Heart right ventricle (tissue), 16 donors: ENCODE results near the gene MAGT1. TPM values are rescaled to one million over a fixed set of nuclear protein-coding genes. Genes with fewer than 3 reads are reported as not detected.

ENCODE experiments used
- ATAC-seq, 8 donors: fragments of 200-7000 bp; cut with Tn5 transposase; one replicate each; pipeline ENCODE4 v1.9.1; 2020; ENCODE audit warnings: mild to moderate bottlenecking in 8 of 8, moderate library complexity in 8 of 8, moderate number of reproducible peaks in 1 of 8
- DNase-seq, 2 donors: peaks; one replicate each; pipeline ENCODE4 v3.0.0-alpha.2; 2020
- H3K27ac ChIP-seq, 10 donors: fragments of 200-600 bp; sonication (generic) in 2 of 10; one replicate each; pipeline versions ENCODE4 v1.5.0 to v1.8.0; 2020 to 2022; ENCODE audit warnings: mild to moderate bottlenecking in 3 of 10
- H3K27me3 ChIP-seq, 7 donors: fragments of 200-600 bp; one replicate each; pipeline ENCODE4 v1.8.0; 2021 to 2022; ENCODE audit warnings: mild to moderate bottlenecking in 2 of 7
- H3K36me3 ChIP-seq, 9 donors: fragments of 200-600 bp; sonication (generic) in 1 of 9; one replicate each; pipeline versions ENCODE4 v1.5.0 to v1.8.0; 2020 to 2022; ENCODE audit warnings: mild to moderate bottlenecking in 2 of 9
- H3K4me1 ChIP-seq, 9 donors: fragments of 200-600 bp; sonication (generic) in 1 of 9; one replicate each; pipeline versions ENCODE4 v1.5.0 to v1.8.0; 2020 to 2022; ENCODE audit warnings: mild to moderate bottlenecking in 4 of 9
- H3K4me3 ChIP-seq, 10 donors: fragments of 200-600 bp; sonication (generic) in 2 of 10; one replicate each; pipeline versions ENCODE4 v1.5.0 to v1.8.0; 2020 to 2022; ENCODE audit warnings: mild to moderate bottlenecking in 7 of 10, moderate library complexity in 2 of 10
- H3K9me3 ChIP-seq, 11 donors: fragments of 200-600 bp in 10 of 11; sonication (generic) in 2 of 11; one replicate each; pipeline versions ENCODE4 v1.5.0 to v1.8.0; 2013 to 2022; ENCODE audit warnings: mild to moderate bottlenecking in 2 of 11, control low read depth in 1 of 11, moderate library complexity in 1 of 11
- CTCF ChIP-seq, 9 donors: fragments of 200-600 bp; sonication (generic) in 2 of 9; IDR thresholded peaks; one replicate each; pipeline versions ENCODE4 v1.5.0 to v1.8.0; 2021 to 2022; ENCODE audit warnings: antibody characterized with exemption in 9 of 9, mild to moderate bottlenecking in 5 of 9, moderate library complexity in 1 of 9
- WGBS, 2 donors: extraction: QIAGEN DNeasy Blood & Tissue Kit; methylation state at CpG; one replicate each; pipeline ENCODE4 v1.1.7; 2013; ENCODE audit warnings: inconsistent platforms in 1 of 2; 5-methylcytosine and 5-hydroxymethylcytosine counted together
- intact Hi-C, 10 donors: fragments of 100-400 bp; cut with DNase I; formaldehyde crosslinking; loops; one replicate each; pipeline versions ENCODE4 v1.11.1 to v1.14.2; 2022
- polyA plus RNA-seq, 2 donors: library from polyadenylated mRNA; stranded (reverse); fragments of 200-250 nt; gene quantifications; one replicate each; pipeline ENCODE4 v1.2.3, GENCODE V29; 2013
- total RNA-seq, 10 donors: library from RNA; stranded (reverse); fragmentation: NEBNext Ultra II Directional in 3 of 10; extraction: Animal tissue kit (Norgen Biotek cat#: 25700) in 3 of 10; gene quantifications; one replicate each; pipeline versions ENCODE4 v1.2.1 to v1.2.4, GENCODE V29; 2021 to 2023
- donor health status: Arrhythmogenic right ventricular cardiomyopathy.
- donor health status: ischemic (EF 13 %, LVEDD 7.1; RV severe dilation, severe dysfunction).
- donor health status: healthy with polysubstance abuse.
- donor health status: DM: no; HTN: yes; CAD: no.
- donor health status: DM: no; HTN: no; CAD: no.
- donor health status: ischemic (EF 25% LVEDD 6.9; RV normal size, moderate dysfunction).
- donor health status: ischemic (EF 25% LVEDD 5.7; RV mildly dilated, moderate dysfunction).
- donor health status: healthy.
- donor health status: DM: yes; HTN: yes; CAD: no.
- donor health status: Ischemic cardiomyopathy.
- donor health status: ischemic (EF 35%, LVEDD 5.7; RV mildly dilated, moderate dysfunction).
- donor health status: nonischemic (EF 11% LVEDD 7.7; RV severe dilation, severe dysfunction).
- donor health status: DM: yes; HTN: yes; CAD: no.
- donor health status: PGD.
- donor health status: ischemic (EF 29% LVEDD 5.4; RV normal size, mild dysfunction).
- donor health status: nonischemic (EF 23%, LVEDD 6.1; RV moderate dilation, normal function).

MAGT1 gene
- total and polyA plus RNA-seq, 12 donors, result 15.7 to 72.7 (median 51.0) TPM

GRCh38 chrX:77802201-77802600, 93.0 kb downstream of the MAGT1 start:
- H3K27me3 ChIP-seq, result no peaks in the 10 kb centered on the region
- intact Hi-C loops, result no loop called here
- H3K4me1 ChIP-seq, result no peaks in the 10 kb centered on the region
- no peak for TF ChIP-seq CTCF (IDR thresholded peaks at IDR 0.05)
- H3K4me3 ChIP-seq, result no peak overlapping the region
- no peak overlapping the region for H3K27ac ChIP-seq
- DNase-seq (no peak), ATAC-seq (no peak)
- H3K36me3 ChIP-seq, result no peaks in the 10 kb centered on the region
- WGBS, 2 donors, result 83 to 95% methylated on average over 1 of the region's 1 CpG
- H3K9me3 ChIP-seq, result peaks cover 0 to 17% (median 0%) of the 10 kb centered on the region in 11 donors

- Histone ChIP-seq H3K27ac (no peak overlapping the region), H3K36me3 (no peaks in the 10 kb centered on the region), H3K9me3 (peaks cover 0 to 2% (median 0%) of the 10 kb centered on the region in 11 donors), H3K4me3 (no peak overlapping the region), H3K27me3 (no peaks in the 10 kb centered on the region), H3K4me1 (no peaks in the 10 kb centered on the region)
- DNase-seq, result no peak
- ATAC-seq, result no peak
- WGBS, 2 donors, result 92 to 96% methylated on average over 1 of the region's 1 CpG
- TF ChIP-seq CTCF (IDR thresholded peaks at IDR 0.05), result no peak
- intact Hi-C loops, result no loop called here
These were observed 100.1 kb downstream of the MAGT1 start for GRCh38 chrX:77795124-77795523.

- ATAC-seq (no peak), DNase-seq (no peak)
- Histone ChIP-seq H3K9me3 (no peaks in the 10 kb centered on the region), H3K36me3 (no peaks in the 10 kb centered on the region), H3K4me1 (no peaks in the 10 kb centered on the region), H3K27me3 (no peaks in the 10 kb centered on the region), H3K27ac (no peak overlapping the region), H3K4me3 (no peak overlapping the region)
- intact Hi-C loops, result no loop called here
- TF ChIP-seq CTCF (IDR thresholded peaks at IDR 0.05), result no peak
- WGBS, 2 donors, result 93 to 95% methylated on average over 6 of the region's 6 CpGs
These were observed 101.3 kb downstream of the MAGT1 start for GRCh38 chrX:77793946-77794345.

GRCh38 chrX:77788050-77788449, 107.2 kb downstream of the MAGT1 start:
- WGBS, 2 donors, result 51 to 84% methylated on average over 2 of the region's 2 CpGs
- DNase-seq (peak in 1 of 2 donors; percentile 8), ATAC-seq (peak in 6 of 8 donors; percentile 26 to 50 (median 44))
- Histone ChIP-seq H3K36me3 (no peaks in the 10 kb centered on the region), H3K4me1 (peaks cover 0 to 18% (median 4%) of the 10 kb centered on the region in 9 donors), H3K4me3 (peak overlapping the region in 6 of 10 donors; percentile 21 to 37 (median 35)), H3K27ac (peak overlapping the region in 4 of 10 donors; percentile 47 to 72 (median 60)), H3K9me3 (no peaks in the 10 kb centered on the region), H3K27me3 (no peaks in the 10 kb centered on the region)
- intact Hi-C loops, result loop anchor here in 2 of 10 donors (5.0 to 10.0 kb wide), 3 partner anchors 107 to 123 kb away; partner anchors contain the start of genes COX7B (in 2 of the 2) and MAGT1 (in 2 of the 2)
- TF ChIP-seq CTCF (IDR thresholded peaks at IDR 0.05), result no peak
